ENCODE data around the gene LMO3. TPM values are rescaled to one million over a fixed set of nuclear protein-coding genes. Genes with fewer than 3 reads are reported as not detected.

LMO3 gene
- total and polyA plus RNA-seq, 2 of the 8 experiments (the other 6 are each of a cell fraction or from before 2014, with no cell fraction given) = 4.7 to 16.7 TPM

GRCh38 chr12:16531621-16532020, 74.3 kb downstream of the LMO3 start:
- DNase-seq (ENCODE audit: low read depth in 1 of 2, low spot score in 2 of 2) (no peak), FAIRE-seq (no peak)
- POLR2A ChIA-PET (ENCODE audit: partially characterized antibody) = interaction anchor here (0.6 to 1.4 kb wide), 2 partner anchors 12 to 1098 kb away, joined by 3 to 4 read pairs; no protein-coding TSS in a partner anchor
- Histone ChIP-seq H4K20me1 (replicated peaks in 1 of 2; ENCODE audit: control insufficient read depth in 1 of 2, insufficient read depth in 2 of 2, low read length in 2 of 2) (no peaks in the 10 kb centered on the region), H3K79me1 (ENCODE audit: low read depth, low read length) (no peaks in the 10 kb centered on the region), H2BK12ac (ENCODE audit: low read depth, low read length) (no peak overlapping the region), H3K4ac (replicated peaks; ENCODE audit: insufficient read length, low read depth, low read length) (no peak overlapping the region), H3K4me3 (ENCODE audit: extremely low read depth in 1 of 4, insufficient read depth in 2 of 4, low read depth in 3 of 4, low read length in 4 of 4) (no peak overlapping the region), H2BK15ac (ENCODE audit: low read length) (no peak overlapping the region), H3K4me2 (ENCODE audit: insufficient read depth in 1 of 2, low read depth in 2 of 2, low read length in 2 of 2) (no peak overlapping the region), H3K14ac (ENCODE audit: insufficient read length) (no peak overlapping the region), H3K4me1 (replicated peaks in 1 of 4; ENCODE audit: control insufficient read depth in 3 of 4, insufficient read depth in 4 of 4, low read length in 3 of 4) (no peaks in the 10 kb centered on the region), H3K23ac (ENCODE audit: insufficient read length) (no peak overlapping the region), H3K27me3 (replicated peaks in 1 of 4; ENCODE audit: control insufficient read depth in 3 of 4, extremely low read depth in 1 of 4, insufficient read depth in 3 of 4, low read length in 3 of 4) (no peaks in the 10 kb centered on the region), H4K8ac (ENCODE audit: extremely low read depth, insufficient read depth, low read length) (no peak overlapping the region), H3K27ac (ENCODE audit: low read depth, low read length) (no peak overlapping the region), H2AK5ac (ENCODE audit: low read depth, low read length) (no peak overlapping the region), H4K5ac (ENCODE audit: insufficient read length, low read depth, low read length) (no peak overlapping the region), H2BK120ac (replicated peaks; ENCODE audit: low read depth, low read length) (no peak overlapping the region), H3K23me2 (ENCODE audit: low read depth, low read length) (no peaks in the 10 kb centered on the region), H3K18ac (ENCODE audit: extremely low read depth, low read length) (no peak overlapping the region), H2BK20ac (ENCODE audit: low read length) (no peak overlapping the region), H4K91ac (replicated peaks; ENCODE audit: insufficient read length, low read length) (no peak overlapping the region), H3K36me3 (ENCODE audit: control insufficient read depth in 2 of 4, insufficient read depth in 4 of 4, low read length in 3 of 4) (no peaks in the 10 kb centered on the region), H3K9me3 (ENCODE audit: insufficient read depth in 2 of 2, low read depth in 1 of 2, low read length in 1 of 2) (0 out of 4 replicates have a peak, but pooled peaks cover under 1 to 2% of the 10 kb centered on the region in 2 experiments), H2BK5ac (ENCODE audit: low read depth, low read length) (no peak overlapping the region), H2AFZ (ENCODE audit: low read length) (no peak overlapping the region), H3K79me2 (ENCODE audit: control insufficient read depth in 1 of 2, insufficient read depth in 2 of 2, low read length in 2 of 2) (no peaks in the 10 kb centered on the region), H3K56ac (replicated peaks; ENCODE audit: insufficient read length, low read depth, low read length) (no peak overlapping the region), H3K9ac (replicated peaks in 1 of 4; ENCODE audit: extremely low read depth in 1 of 4, low read depth in 3 of 4, low read length in 3 of 4) (no peak overlapping the region)
- 89% methylated on average over 3 of the region's 3 CpGs; no CpG with 5 or more reads in 1 of the 2 experiments for WGBS, 2 experiments (ENCODE audit: extremely low coverage in 1 of 2, insufficient coverage in 1 of 2, insufficient read length in 1 of 2, insufficient replicate concordance in 2 of 2, low coverage in 1 of 2, low lambda C conversion rate in 2 of 2, missing lambda C conversion rate in 1 of 2)
- CTCF ChIA-PET (ENCODE audit: partially characterized antibody) = no interaction called here
- TF ChIP-seq EP300 (IDR thresholded peaks at IDR 0.05; ENCODE audit: borderline replicate concordance in 1 of 2, low read depth in 2 of 2, low read length in 2 of 2) (no peak), RBBP5 (IDR thresholded peaks at IDR 0.05; ENCODE audit: borderline replicate concordance, low read depth, low read length) (no peak), TCF12 (IDR thresholded peaks at IDR 0.05; ENCODE audit: low read depth, low read length) (no peak), HDAC6 (IDR thresholded peaks at IDR 0.05; ENCODE audit: low read depth, low read length) (no peak), CREB1 (IDR thresholded peaks at IDR 0.05) (no peak), NANOG (IDR thresholded peaks at IDR 0.05; ENCODE audit: insufficient read depth, low read depth, low read length, poor library complexity, severe bottlenecking) (no peak), SIN3A (conservative IDR thresholded peaks at IDR 0.05 in 1 of 2, IDR thresholded peaks at IDR 0.05 in 1 of 2; ENCODE audit: low read depth in 1 of 2, low read length in 2 of 2) (no peak), POLR2A (IDR thresholded peaks at IDR 0.05; ENCODE audit: control extremely low read depth in 1 of 2, low read depth in 2 of 2, low read length in 2 of 2) (no peak), FOSL1 (IDR thresholded peaks at IDR 0.05; ENCODE audit: insufficient read depth, low read depth, low read length) (no peak), CHD2 (IDR thresholded peaks at IDR 0.05; ENCODE audit: low read length) (no peak)
- TF ChIP-seq, protein P1, sequence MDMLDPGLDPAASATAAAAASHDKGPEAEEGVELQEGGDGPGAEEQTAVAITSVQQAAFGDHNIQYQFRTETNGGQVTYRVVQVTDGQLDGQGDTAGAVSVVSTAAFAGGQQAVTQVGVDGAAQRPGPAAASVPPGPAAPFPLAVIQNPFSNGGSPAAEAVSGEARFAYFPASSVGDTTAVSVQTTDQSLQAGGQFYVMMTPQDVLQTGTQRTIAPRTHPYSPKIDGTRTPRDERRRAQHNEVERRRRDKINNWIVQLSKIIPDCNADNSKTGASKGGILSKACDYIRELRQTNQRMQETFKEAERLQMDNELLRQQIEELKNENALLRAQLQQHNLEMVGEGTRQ (IDR thresholded peaks at IDR 0.05; ENCODE audit: low read length) = no peak

All from H1 (cell line).